ENCODE measurements around the gene SMIM20. TPM values are rescaled to one million over a fixed set of nuclear protein-coding genes. Genes with fewer than 3 reads are reported as not detected.

The SMIM20 gene
- total RNA-seq, 1 experiment from 2014 or later, result 27.0 TPM

- BruUV-seq (replicated peaks), result no TSS peak
- H3K27ac ChIP-seq (ENCODE audit: low read length), result no peak overlapping the region
- H3K79me2 ChIP-seq (ENCODE audit: low read length), result no peaks in the 10 kb centered on the region
- no peak overlapping the region for H2AFZ ChIP-seq (ENCODE audit: low read length)
- H3K4me3 ChIP-seq (ENCODE audit: low read length), result no peak overlapping the region
- intact Hi-C loops (cut with micrococcal nuclease), result no loop called here
- ATAC-seq (no peak), DNase-seq (no peak)
- no peaks in the 10 kb centered on the region for H3F3A ChIP-seq (ENCODE audit: low read length, unreplicated experiment)
- ChIA-PET POLR2A (ENCODE audit: unreplicated experiment) (no interaction called here), CTCF (no interaction called here)
- no peaks in the 10 kb centered on the region for H3K36me3 ChIP-seq (ENCODE audit: low read depth, low read length)
- H3K4me2 ChIP-seq (ENCODE audit: low read length), result no peak overlapping the region
- no peaks in the 10 kb centered on the region for H4K20me1 ChIP-seq (ENCODE audit: low read length)
- no peaks in the 10 kb centered on the region for H3K9me3 ChIP-seq (ENCODE audit: low read length)
- H3K4me1 ChIP-seq (ENCODE audit: insufficient read depth, low read length), result peaks cover under 1% of the 10 kb centered on the region
- H3K9ac ChIP-seq (ENCODE audit: low read length), result no peak overlapping the region
- no peaks in the 10 kb centered on the region for H3K9me2 ChIP-seq (replicated peaks; ENCODE audit: low read length)
- no peak for TF ChIP-seq EZH2phosphoT487 (IDR thresholded peaks at IDR 0.05; ENCODE audit: borderline replicate concordance, low read length)
- TF ChIP-seq, protein P1, sequence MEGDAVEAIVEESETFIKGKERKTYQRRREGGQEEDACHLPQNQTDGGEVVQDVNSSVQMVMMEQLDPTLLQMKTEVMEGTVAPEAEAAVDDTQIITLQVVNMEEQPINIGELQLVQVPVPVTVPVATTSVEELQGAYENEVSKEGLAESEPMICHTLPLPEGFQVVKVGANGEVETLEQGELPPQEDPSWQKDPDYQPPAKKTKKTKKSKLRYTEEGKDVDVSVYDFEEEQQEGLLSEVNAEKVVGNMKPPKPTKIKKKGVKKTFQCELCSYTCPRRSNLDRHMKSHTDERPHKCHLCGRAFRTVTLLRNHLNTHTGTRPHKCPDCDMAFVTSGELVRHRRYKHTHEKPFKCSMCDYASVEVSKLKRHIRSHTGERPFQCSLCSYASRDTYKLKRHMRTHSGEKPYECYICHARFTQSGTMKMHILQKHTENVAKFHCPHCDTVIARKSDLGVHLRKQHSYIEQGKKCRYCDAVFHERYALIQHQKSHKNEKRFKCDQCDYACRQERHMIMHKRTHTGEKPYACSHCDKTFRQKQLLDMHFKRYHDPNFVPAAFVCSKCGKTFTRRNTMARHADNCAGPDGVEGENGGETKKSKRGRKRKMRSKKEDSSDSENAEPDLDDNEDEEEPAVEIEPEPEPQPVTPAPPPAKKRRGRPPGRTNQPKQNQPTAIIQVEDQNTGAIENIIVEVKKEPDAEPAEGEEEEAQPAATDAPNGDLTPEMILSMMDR (conservative IDR thresholded peaks at IDR 0.05; ENCODE audit: low read depth, low read length), result no peak
- TF ChIP-seq EZH2 (IDR thresholded peaks at IDR 0.05; ENCODE audit: low read length, unreplicated experiment), result no peak
- no peaks in the 10 kb centered on the region for H3K27me3 ChIP-seq (ENCODE audit: low read length)
Measured at GRCh38 chr4:25889589-25890503, 24.2 kb upstream of the SMIM20 start.

DNA sequence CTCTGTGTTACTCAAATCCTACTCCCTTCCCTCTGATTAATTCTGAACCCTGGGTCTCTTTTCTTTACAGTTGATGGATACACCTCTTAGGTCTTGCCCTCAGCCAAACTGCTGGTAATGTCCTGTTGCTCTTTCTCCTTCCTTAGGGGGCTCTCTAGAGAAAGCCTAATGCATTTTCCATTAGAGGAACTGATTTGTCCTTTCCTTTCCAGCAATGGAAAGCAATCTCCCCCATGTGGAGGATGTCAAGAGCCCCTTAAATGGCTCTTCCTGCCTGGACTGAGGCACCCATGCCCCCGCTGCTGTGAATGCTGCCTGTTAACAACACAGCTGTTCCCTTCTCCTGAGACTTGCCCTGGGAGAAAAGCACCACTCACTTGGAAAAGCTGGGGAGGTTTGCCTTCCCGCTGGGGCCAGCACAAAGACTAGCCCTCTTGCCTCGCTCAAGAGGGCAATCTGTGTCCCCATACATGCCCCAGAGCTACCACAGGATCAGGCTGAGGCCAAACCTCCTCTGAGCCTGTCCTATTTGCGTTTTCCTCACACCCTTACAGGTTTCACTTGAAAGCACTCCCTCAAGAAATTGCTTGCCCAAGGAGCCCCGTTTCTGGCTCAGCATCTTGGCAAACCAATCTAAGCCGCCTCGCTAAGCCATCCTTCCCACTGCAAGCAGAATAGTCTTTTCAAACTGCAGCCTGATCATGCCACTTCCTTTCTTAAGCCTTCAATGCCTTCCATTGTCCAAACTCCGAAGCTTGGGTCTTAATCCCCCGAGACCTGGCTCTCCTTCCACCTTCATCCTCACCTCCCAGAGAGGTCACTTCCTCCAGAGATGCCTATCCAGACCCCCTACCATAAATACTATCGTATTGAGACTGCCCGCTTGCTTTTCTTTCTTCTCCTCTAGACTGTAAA, 23.2 kb upstream of the SMIM20 start:
- Histone ChIP-seq H3K9me2 (replicated peaks; ENCODE audit: low read length) (no peaks in the 10 kb centered on the region), H2AFZ (ENCODE audit: low read length) (no peak overlapping the region), H3K4me1 (ENCODE audit: insufficient read depth, low read length) (no peaks in the 10 kb centered on the region), H3K36me3 (ENCODE audit: low read depth, low read length) (no peaks in the 10 kb centered on the region), H3K79me2 (ENCODE audit: low read length) (no peaks in the 10 kb centered on the region), H3K27me3 (ENCODE audit: low read length) (no peaks in the 10 kb centered on the region), H4K20me1 (ENCODE audit: low read length) (no peaks in the 10 kb centered on the region), H3K27ac (ENCODE audit: low read length) (no peak overlapping the region), H3F3A (ENCODE audit: low read length, unreplicated experiment) (no peaks in the 10 kb centered on the region), H3K9me3 (ENCODE audit: low read length) (no peaks in the 10 kb centered on the region), H3K9ac (ENCODE audit: low read length) (no peak overlapping the region), H3K4me2 (ENCODE audit: low read length) (no peak overlapping the region), H3K4me3 (ENCODE audit: low read length) (no peak overlapping the region)
- ATAC-seq (no peak), DNase-seq (no peak)
- no TSS peak for BruUV-seq (replicated peaks)
- CTCF ChIA-PET, result no interaction called here
- POLR2A ChIA-PET (ENCODE audit: unreplicated experiment), result no interaction called here
- intact Hi-C loops (cut with micrococcal nuclease), result no loop called here
- TF ChIP-seq EZH2phosphoT487 (IDR thresholded peaks at IDR 0.05; ENCODE audit: borderline replicate concordance, low read length), result no peak
- TF ChIP-seq EZH2 (IDR thresholded peaks at IDR 0.05; ENCODE audit: low read length, unreplicated experiment), result no peak
- TF ChIP-seq, protein P1 (conservative IDR thresholded peaks at IDR 0.05; ENCODE audit: low read depth, low read length), result no peak
